HepG2 (cell line): ENCODE data around the gene OPRL1. TPM values are rescaled to one million over a fixed set of nuclear protein-coding genes. Genes with fewer than 3 reads are reported as not detected.

Source experiments
- HIC2 ChIP-seq: sonication (generic); formaldehyde crosslinking; IDR thresholded peaks from 2 replicates; pipeline ENCODE4 v1.9.0; 2022; ENCODE audit warnings: low read depth, missing genetic modification reagents
- MXD1 ChIP-seq: sonication (generic); formaldehyde crosslinking; IDR thresholded peaks from 2 replicates; pipeline ENCODE4 v1.4.0; 2020; ENCODE audit warnings: mild to moderate bottlenecking, missing genetic modification reagents
- PATZ1 ChIP-seq: sonication (generic); formaldehyde crosslinking; IDR thresholded peaks from 2 replicates; pipeline ENCODE4 v1.4.0; 2020; ENCODE audit warnings: missing genetic modification reagents
- TFE3 ChIP-seq: IDR thresholded peaks from 2 replicates; pipeline ENCODE4 v1.6.1; 2016
- ZFYVE20 ChIP-seq: sonication (generic); formaldehyde crosslinking; IDR thresholded peaks from 2 replicates; pipeline ENCODE4 v1.8.0; 2023; ENCODE audit warnings: low read depth, mild to moderate bottlenecking, moderate library complexity, missing genetic modification reagents, borderline replicate concordance
- ZHX1 ChIP-seq: sonication (generic); formaldehyde crosslinking; IDR thresholded peaks from 2 replicates; pipeline ENCODE4 v1.8.1; 2022; ENCODE audit warnings: low read depth, mild to moderate bottlenecking, missing genetic modification reagents
- ZNF407 ChIP-seq: sonication (generic); formaldehyde crosslinking; IDR thresholded peaks from one replicate; pipeline ENCODE4 v1.5.1; 2020; ENCODE audit warnings: mild to moderate bottlenecking, missing genetic modification reagents; ENCODE audit errors: not compliant biosample characterization
- polyA plus RNA-seq, 8 experiments: library from polyadenylated mRNA; depleted of rRNA in 3 of 8; stranded (reverse) in 7 of 8; unstranded in 1 of 8; fragments of >200 nt; fragmentation: Illumina TruSeq in 4 of 8; extraction: Trizol in 4 of 8; gene quantifications; 2 replicates each; pipeline versions ENCODE4 v1.2.1 to v1.2.3, GENCODE V29; 2011 to 2016; ENCODE audit warnings: low read depth in 4 of 8, missing spikeins in 1 of 8, mixed read lengths in 1 of 8; ENCODE audit not compliant: insufficient read depth in 1 of 8
- total RNA-seq, 5 experiments: library from RNA; depleted of rRNA; stranded (reverse); fragments of >200 nt; fragmentation: Illumina TruSeq; extraction: Trizol; gene quantifications; 2 replicates each; pipeline ENCODE4 v1.2.3, GENCODE V29; 2016; ENCODE audit warnings: low read depth in 1 of 5

The OPRL1 gene
- total and polyA plus RNA-seq, 2 of the 13 experiments (the other 11 are each of a cell fraction or from before 2014, with no cell fraction given), result 0.35 to 0.71 TPM

- peak; percentile 97 for TF ChIP-seq TFE3 (CRISPR knock-in tag)
- no peak for TF ChIP-seq ZFYVE20
- peak; percentile 12; the same call in 1 of the 2 replicates for TF ChIP-seq MXD1
- peak; percentile 27; the same call in 1 of the 2 replicates for TF ChIP-seq ZHX1 (CRISPR knock-in tag)
- TF ChIP-seq ZNF407 (CRISPR knock-in tag), result peak; percentile 28
- peak; percentile 98 for TF ChIP-seq PATZ1 (CRISPR knock-in tag)
- peak; percentile 46; the same call in 1 of the 2 replicates for TF ChIP-seq HIC2 (CRISPR knock-in tag)
Measured at GRCh38 chr20:64050261-64051032, 29.4 kb upstream of the OPRL1 start (continued).
